A549 treated with CpdA at 1 μM for 4 hours (cell line): ENCODE measurements around the gene ZNF330. TPM values are rescaled to one million over a fixed set of nuclear protein-coding genes. Genes with fewer than 3 reads are reported as not detected.

ENCODE experiments used
- total RNA-seq: library from RNA; stranded (reverse); fragments of 200-300 nt; extraction: Qiagen RNA extraction; gene quantifications from 5 replicates; pipeline ENCODE4 v1.2.3, GENCODE V29; 2022; ENCODE audit warnings: low read depth

The ZNF330 gene
- total RNA-seq = 25.6 to 31.3 TPM (median 26.5 TPM) in 5 replicates

DNA sequence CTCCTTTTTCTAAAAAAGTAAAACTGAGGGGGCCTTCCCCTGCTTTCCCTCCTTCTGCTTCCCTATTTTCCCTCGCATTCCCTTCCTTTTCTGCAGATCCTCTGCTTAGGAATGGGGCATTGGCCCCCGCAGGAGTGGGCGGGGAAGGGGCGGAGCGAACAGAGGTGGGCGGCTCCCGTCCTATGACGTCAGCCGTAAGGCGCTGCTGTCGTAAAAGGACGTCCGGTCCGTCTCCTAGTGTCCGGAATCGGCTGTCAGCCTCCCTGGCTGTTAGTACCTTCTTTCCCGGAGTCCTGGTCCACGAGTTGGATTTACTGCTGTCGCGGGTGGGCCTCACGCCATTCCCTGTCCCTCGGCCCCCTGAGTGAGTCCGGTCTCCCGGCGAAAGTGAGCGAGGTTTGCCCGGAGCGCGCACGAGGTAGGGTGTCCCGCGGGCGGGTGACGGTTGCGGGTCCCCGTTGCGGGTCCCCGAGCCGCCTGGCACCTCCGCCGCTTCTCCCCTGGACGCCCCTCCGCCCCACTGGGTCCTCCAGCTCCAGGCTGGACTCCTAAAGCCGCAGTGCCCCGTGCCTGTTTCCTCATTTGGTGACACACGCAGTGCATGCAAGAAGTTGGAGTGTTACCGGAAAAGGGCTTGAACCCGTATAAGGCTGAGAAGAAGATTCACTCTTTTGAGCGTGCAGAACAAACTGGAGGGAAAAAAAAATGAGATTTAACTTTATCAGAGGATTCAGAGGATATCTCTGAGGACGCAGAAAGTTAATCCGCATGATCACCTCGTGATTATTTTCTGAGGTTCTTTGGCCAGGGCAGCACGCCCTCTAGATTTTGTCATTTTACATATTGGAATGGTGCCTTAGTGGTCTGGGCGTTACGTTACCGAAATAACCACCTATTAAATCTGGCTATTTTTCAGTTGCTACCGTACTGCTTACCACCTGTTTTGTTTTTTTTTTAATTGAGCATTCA lies at the start of gene ZNF330:
Gene ZNF330 (plus strand): TSS at position 205 of the 969 bp plus-strand sequence. CDS start 1,477 bp downstream, outside the sequence.

Other genes with a start within 250 kb of the ZNF330 start
- gene RNF150, start 87.4 kb upstream of the ZNF330 start, total RNA-seq = 0.19 to 0.49 TPM (median 0.31 TPM) in 5 replicates